Calu3 (cell line): ENCODE results near the gene RAB36. TPM values are rescaled to one million over a fixed set of nuclear protein-coding genes. Genes with fewer than 3 reads are reported as not detected.

ENCODE experiments used
- BruUV-seq: library from RNA; stranded (reverse); fragments of 400-500 nt; replicated peaks from 2 replicates; lab custom pipeline; 2021; lab: Mats Ljungman, UMichigan
- CTCF ChIA-PET: fragments of 300-600 bp; sonication (Branson Sonifier 250); formaldehyde crosslinking; loops from one replicate; lab custom pipeline; 2022; ENCODE audit warnings: antibody characterized with exemption; lab: Charles Lee
- DNase-seq: peaks from one replicate; pipeline ENCODE4 v3.0.0; 2022
- H3K27ac Mint-ChIP-seq: one replicate; pipeline ENCODE4 v1.8.0; 2022; ENCODE audit warnings: mixed read lengths; ENCODE audit not compliant: unreplicated experiment
- H3K27me3 Mint-ChIP-seq: one replicate; pipeline ENCODE4 v1.8.0; 2022; ENCODE audit warnings: mixed read lengths; ENCODE audit not compliant: unreplicated experiment
- H3K36me3 Mint-ChIP-seq: one replicate; pipeline ENCODE4 v1.8.0; 2022; ENCODE audit warnings: mild to moderate bottlenecking, moderate library complexity, mixed read lengths; ENCODE audit not compliant: insufficient read depth, unreplicated experiment
- H3K4me1 Mint-ChIP-seq: one replicate; pipeline ENCODE4 v1.8.0; 2022; ENCODE audit warnings: mild to moderate bottlenecking, low read depth, mixed read lengths; ENCODE audit not compliant: unreplicated experiment
- H3K4me3 Mint-ChIP-seq: one replicate; pipeline ENCODE4 v1.8.0; 2022; ENCODE audit warnings: mild to moderate bottlenecking, low read depth, moderate library complexity, mixed read lengths; ENCODE audit not compliant: unreplicated experiment
- H3K9me3 Mint-ChIP-seq: one replicate; pipeline ENCODE4 v1.8.0; 2022; ENCODE audit warnings: low read depth, mixed read lengths; ENCODE audit not compliant: unreplicated experiment
- CTCF ChIP-seq: fragments of 200-600 bp; IDR thresholded peaks from one replicate; pipeline ENCODE4 v1.8.0; 2022; ENCODE audit warnings: antibody characterized with exemption; ENCODE audit not compliant: unreplicated experiment
- intact Hi-C: fragments of 100-400 bp; cut with micrococcal nuclease; formaldehyde crosslinking; loops from one replicate; pipeline ENCODE4 v1.10.0; 2022; ENCODE audit not compliant: unreplicated experiment
- total RNA-seq: library from RNA; stranded (reverse); gene quantifications from 2 replicates; pipeline ENCODE4 v1.2.3, GENCODE V29; 2022

The RAB36 gene
- total RNA-seq, 1 experiment from 2014 or later: 2.1 TPM

GRCh38 chr22:23151827-23152226, 6.5 kb downstream of the RAB36 start:
- CTCF ChIA-PET: no interaction called here
- BruUV-seq: no TSS peak
- peaks cover 6% of the 10 kb centered on the region for H3K36me3 Mint-ChIP-seq
- TF ChIP-seq CTCF: no peak
- no peak for DNase-seq
- H3K4me1 Mint-ChIP-seq: peaks cover 14% of the 10 kb centered on the region
- intact Hi-C loops: no loop called here
- H3K27me3 Mint-ChIP-seq: no peaks in the 10 kb centered on the region
- H3K4me3 Mint-ChIP-seq: no peak overlapping the region
- no peak overlapping the region for H3K27ac Mint-ChIP-seq
- H3K9me3 Mint-ChIP-seq: no peaks in the 10 kb centered on the region

GRCh38 chr22:23152238-23153114, 7.2 kb downstream of the RAB36 start:
- Mint-ChIP-seq H3K27ac (no peak overlapping the region), H3K36me3 (peaks cover 1% of the 10 kb centered on the region), H3K4me3 (no peak overlapping the region), H3K9me3 (no peaks in the 10 kb centered on the region), H3K4me1 (peaks cover 7% of the 10 kb centered on the region), H3K27me3 (no peaks in the 10 kb centered on the region)
- intact Hi-C loops: no loop called here
- BruUV-seq: no TSS peak
- TF ChIP-seq CTCF: no peak
- DNase-seq: no peak
- CTCF ChIA-PET: no interaction called here

- no peak for TF ChIP-seq CTCF
- Mint-ChIP-seq H3K4me1 (no peaks in the 10 kb centered on the region), H3K27me3 (no peaks in the 10 kb centered on the region), H3K9me3 (no peaks in the 10 kb centered on the region), H3K4me3 (no peak overlapping the region), H3K27ac (no peak overlapping the region), H3K36me3 (no peaks in the 10 kb centered on the region)
- intact Hi-C loops: no loop called here
- CTCF ChIA-PET: interaction anchor here (0.6 kb wide), 1 partner anchor 125 kb away, joined by 3 read pairs; no protein-coding TSS in a partner anchor
- BruUV-seq: no TSS peak
- no peak for DNase-seq
Observed at GRCh38 chr22:23153994-23154393, 8.7 kb downstream of the RAB36 start.

GRCh38 chr22:23154461-23154860, 9.2 kb downstream of the RAB36 start:
- no peaks in the 10 kb centered on the region for H3K27me3 Mint-ChIP-seq
- DNase-seq: no peak
- H3K36me3 Mint-ChIP-seq: no peaks in the 10 kb centered on the region
- no peaks in the 10 kb centered on the region for H3K9me3 Mint-ChIP-seq
- CTCF ChIA-PET: no interaction called here
- intact Hi-C loops: no loop called here
- H3K27ac Mint-ChIP-seq: no peak overlapping the region
- no peaks in the 10 kb centered on the region for H3K4me1 Mint-ChIP-seq
- no peak overlapping the region for H3K4me3 Mint-ChIP-seq
- TF ChIP-seq CTCF: no peak
- no TSS peak for BruUV-seq
